CD4-positive, alpha-beta T cell treated with Interleukin-2 at 100 ng/mL for 4 hours (primary cell): ENCODE results near the gene RRAGC.

Source experiments
- DNase-seq: peaks from one replicate; pipeline ENCODE4 v3.0.0-alpha.2; 2020; ENCODE audit warnings: low spot score

Gene RRAGC

GRCh38 chr1:38859561-38860453, at the start of gene RRAGC:
TSS of gene RRAGC (minus strand) at chr1:38859772. CDS start at chr1:38859646, 126 bp downstream.
- peak; percentile 98 for DNase-seq

- DNase-seq: no peak
Observed at GRCh38 chr1:38908821-38909220, 49.2 kb upstream of the RRAGC start.

GRCh38 chr1:38905985-38906384, 46.4 kb upstream of the RRAGC start:
- DNase-seq: no peak

GRCh38 chr1:38899560-38899959, 40.0 kb upstream of the RRAGC start:
- DNase-seq: no peak

- DNase-seq: no peak
Observed at GRCh38 chr1:38898653-38899230, 39.2 kb upstream of the RRAGC start.

GRCh38 chr1:38896169-38896568, 36.6 kb upstream of the RRAGC start:
- no peak for DNase-seq

GRCh38 chr1:38892976-38893375, 33.4 kb upstream of the RRAGC start:
- no peak for DNase-seq

- DNase-seq: no peak
Observed at GRCh38 chr1:38891753-38892152, 32.2 kb upstream of the RRAGC start.

GRCh38 chr1:38889589-38889988, 30.0 kb upstream of the RRAGC start:
- DNase-seq: no peak

- DNase-seq: no peak
Observed at GRCh38 chr1:38888423-38889333, 29.1 kb upstream of the RRAGC start.

GRCh38 chr1:38885092-38885491, 25.5 kb upstream of the RRAGC start:
- no peak for DNase-seq

- no peak for DNase-seq
Observed at GRCh38 chr1:38881487-38881886, 21.9 kb upstream of the RRAGC start, which contains the start of gene GJA9. TSS of gene GJA9 (minus strand) at chr1:38881587. CDS start at chr1:38876098, 5,489 bp downstream.

- no peak for DNase-seq
Observed at GRCh38 chr1:38875811-38876210, 16.2 kb upstream of the RRAGC start.

- DNase-seq: peak; percentile 98
Observed at GRCh38 chr1:38873027-38873969, 13.7 kb upstream of the RRAGC start, which contains the start of gene MYCBP. TSS of gene MYCBP (minus strand) at chr1:38873348. CDS start at chr1:38873305, 43 bp downstream.

GRCh38 chr1:38872401-38873026, 12.9 kb upstream of the RRAGC start:
- peak; percentile 20 for DNase-seq

- no peak for DNase-seq
Observed at GRCh38 chr1:38870996-38871395, 11.4 kb upstream of the RRAGC start.

GRCh38 chr1:38867208-38867607, 7.6 kb upstream of the RRAGC start:
- DNase-seq: no peak

- no peak for DNase-seq
Observed at GRCh38 chr1:38865112-38865715, 5.6 kb upstream of the RRAGC start.

- DNase-seq: no peak
Observed at GRCh38 chr1:38860454-38860795, 853 bp upstream of the RRAGC start.

- peak; percentile 46 for DNase-seq
Observed at GRCh38 chr1:38858833-38859560, 575 bp downstream of the RRAGC start.
